NAMALWA (cell line): Measurements from ENCODE around the gene MPO.
A peak's percentile ranks its signal among the peaks of the same experiment; 100 is the strongest.

ENCODE experiments used
- DNase-seq: peaks from one replicate; pipeline ENCODE4 v3.0.0-alpha.2; 2015; ENCODE audit warnings: low spot score

Gene MPO

DNA sequence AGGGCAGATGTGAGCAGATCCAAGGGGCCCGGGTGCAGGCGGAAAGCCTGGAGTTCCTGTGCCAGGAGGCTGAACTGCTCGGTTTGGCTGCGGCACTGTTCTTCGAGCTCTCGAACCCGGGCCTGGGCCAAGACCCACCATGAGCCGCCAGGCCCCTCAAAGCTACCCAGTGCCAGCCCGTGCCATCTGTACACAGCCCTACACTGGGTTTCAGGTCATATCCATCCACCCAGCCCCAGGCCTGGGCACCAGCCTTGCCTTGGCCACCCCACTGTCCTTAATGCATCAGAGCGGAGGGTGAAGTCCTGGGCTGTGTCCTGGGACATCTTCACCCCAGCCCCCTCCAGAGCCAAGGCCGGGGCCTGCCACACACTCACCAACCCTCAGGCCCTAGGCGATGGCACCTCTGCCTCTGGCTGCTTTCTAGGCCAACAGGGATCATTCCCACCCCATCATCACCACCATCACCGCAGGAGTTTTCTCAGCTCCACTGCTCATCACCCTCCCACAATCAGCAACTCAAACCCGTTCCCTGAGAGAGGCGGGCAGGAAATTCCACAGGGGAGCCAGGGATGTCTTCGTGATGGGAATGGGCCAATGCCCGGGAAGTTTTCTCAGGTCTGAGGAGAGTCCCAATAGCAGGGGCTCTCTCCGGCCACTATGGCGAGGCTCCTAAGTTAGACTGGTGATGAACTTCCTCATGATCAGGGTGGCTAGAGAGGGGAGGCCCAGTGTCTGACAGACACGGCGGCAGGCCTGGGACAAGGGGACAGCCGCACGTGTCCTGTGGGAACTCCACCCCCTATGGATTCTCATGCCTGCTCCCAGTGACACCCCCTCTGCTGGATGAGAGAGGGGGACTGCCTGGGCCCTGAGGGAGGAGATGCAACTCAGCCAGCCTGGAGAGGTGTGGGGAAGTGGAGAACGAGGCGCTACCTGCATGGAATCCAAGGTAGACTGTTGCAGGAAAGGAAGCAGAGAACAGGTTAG lies 38.7 kb upstream of the MPO start:
- DNase-seq: no peak

DNA sequence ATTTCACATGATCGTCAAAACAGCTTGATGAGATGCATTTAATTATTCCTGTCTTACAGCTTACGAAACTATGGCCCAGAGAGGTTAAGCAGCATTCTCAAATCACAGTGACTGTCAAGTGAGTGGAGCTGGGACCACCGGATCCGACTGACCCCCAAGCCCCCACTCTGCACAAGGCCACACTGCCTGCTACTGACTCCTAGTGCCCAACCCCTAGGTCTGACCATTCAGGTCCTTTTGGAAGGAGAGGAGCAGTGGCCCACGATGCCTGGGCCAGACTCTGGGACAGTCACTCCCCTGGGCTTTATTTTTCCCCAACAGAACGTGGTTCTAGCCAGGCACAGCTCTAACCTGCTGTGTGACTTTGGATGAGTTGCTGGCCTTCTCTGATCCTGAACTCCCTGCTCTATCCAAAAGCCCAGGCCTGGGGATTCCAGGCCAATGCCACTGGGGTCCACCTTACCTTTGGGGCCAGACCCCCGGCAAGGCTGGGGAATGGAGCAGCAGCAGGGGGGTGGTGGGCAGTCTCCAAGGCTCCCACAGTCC lies 38.0 kb upstream of the MPO start:
- no peak for DNase-seq

DNA sequence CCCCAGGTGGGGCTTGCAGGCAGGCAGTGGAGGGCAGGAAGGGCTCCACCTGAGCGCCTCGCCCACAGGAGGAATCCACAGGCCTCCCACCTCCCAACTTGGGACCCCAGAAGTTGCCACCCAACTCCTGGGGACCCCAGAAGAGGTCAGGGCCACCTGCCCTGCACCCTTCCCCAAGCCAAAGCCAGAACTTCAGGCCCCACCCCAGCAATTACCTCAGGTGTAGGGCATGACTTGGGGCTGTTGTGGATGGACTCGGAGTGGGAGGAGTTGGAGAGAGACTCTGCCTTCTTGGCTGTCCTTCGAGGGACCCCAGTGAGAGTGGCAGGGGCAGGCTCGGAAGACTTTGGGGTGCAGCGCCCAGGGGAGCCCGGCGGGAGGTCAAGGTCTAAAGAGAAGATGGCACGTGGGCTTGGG lies 37.3 kb upstream of the MPO start:
- DNase-seq: no peak

DNA sequence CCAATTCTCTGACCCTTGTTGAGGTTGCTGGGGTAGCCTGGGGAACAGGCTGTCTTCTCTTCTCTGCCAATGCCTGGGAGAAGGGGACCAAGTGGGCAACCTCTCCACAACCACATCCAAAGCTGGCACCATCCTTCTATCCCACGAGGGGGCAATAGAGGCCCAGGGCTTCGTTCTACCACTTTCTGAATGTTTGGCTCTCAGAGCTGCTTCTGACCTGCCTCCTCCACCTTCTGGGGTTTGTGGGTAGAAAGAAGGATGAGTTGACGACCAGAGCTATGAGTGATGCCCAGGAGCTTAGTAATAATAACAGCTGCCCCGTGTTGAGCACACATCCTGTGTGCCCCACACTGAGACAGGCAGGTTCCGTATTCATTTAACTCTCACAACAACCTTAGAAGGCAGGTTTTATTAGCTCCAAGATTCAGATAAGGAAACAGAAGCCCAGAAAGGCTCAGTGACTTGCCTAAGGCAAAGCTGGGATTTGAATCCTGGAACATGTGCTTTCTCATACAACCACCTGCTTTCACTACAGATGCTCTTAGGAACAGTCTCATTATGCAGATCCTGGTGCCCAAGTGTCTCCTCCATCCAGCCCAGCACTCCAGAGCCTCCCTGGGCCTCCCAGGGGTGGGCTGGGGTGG lies 36.8 kb upstream of the MPO start:
- peak; percentile 92 for DNase-seq

DNA sequence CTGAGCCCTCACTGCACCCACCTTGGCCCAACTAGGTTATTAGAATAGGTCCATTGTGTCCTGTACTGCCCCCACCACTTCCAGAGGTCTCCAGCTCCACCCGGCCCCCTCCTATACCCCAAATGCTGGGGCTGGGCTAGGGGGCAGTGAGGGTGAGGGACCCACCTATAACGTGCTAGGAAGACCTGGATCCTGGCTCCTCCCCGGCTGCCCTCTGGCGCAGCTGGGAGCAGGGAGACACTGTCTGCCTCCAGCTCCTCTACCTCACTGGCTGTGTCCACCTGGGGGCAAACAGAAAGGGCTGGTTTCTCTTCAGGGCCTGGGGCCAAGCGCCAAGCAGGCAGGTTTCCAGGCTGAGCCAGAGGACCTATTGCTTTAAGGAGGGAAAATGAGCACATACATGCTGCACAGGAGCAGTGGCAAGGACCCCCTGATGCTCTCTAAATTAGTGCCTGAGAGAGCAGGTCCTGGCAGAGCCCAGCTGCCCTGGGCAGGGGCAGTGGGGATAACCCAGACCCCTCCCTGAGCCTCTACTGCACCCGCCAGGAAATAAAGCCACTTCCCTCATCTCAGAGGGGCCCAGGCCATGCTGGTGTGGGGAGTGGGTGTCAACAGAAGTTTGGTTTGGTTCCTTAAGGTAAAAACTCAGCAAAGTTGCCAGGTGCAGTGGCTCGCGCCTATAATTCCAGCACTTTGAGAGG lies 35.7 kb upstream of the MPO start:
- DNase-seq: no peak

DNA sequence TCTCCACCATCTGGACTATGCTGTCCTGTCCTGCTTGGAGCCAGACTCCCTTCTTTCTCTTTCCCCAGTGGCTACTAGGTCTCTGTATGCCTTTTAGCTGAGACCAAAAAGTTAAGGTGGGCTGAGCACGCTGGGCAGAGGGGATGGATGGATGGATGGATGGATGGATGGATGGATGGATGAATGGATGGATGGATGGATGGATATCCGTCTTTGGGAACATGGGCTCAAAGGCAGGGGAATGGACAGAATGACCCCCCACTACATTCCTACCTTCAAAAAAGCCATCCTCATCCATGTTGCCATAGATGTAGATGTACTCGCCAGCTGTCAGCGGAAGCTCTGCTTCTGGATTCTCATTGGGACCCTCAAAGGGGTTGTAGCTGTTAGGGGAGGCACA lies 35.0 kb upstream of the MPO start:
- DNase-seq: no peak

DNA sequence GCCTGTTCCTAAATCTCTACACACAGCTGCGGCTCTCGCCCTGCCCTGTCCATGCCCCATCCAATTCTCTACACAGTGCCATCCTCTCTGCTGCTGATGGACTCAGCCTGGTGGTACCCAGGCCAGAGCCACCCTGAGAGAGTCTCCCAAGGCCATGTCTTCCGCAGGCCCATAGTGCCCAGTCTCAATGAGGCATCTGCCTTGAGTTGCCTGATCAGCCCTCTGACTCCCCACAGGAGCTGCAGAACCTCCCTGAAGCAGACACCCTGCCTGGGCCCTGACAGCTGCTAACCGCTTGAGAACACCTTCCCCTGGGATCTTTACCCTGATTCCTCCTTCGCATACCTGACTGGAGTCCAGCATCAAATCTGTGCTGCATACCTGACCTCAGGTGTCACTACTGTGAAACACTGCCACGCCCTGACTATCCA lies 34.6 kb upstream of the MPO start:
- DNase-seq: no peak

DNA sequence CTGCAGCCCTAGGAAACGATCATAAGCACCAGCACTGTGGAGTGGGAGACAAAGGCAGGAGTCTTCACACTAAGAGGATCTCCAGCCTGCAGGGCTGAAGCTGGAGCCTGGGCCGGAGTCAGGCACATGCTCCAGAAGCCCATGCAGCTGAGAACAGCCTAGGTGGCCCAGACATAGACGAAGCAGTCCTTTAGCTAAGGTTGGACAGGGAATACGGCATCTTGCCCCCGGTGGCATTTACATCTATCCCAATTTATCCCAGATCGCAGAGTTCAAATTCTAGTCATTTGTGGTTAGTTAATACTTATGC lies 33.9 kb upstream of the MPO start:
- no peak for DNase-seq

DNA sequence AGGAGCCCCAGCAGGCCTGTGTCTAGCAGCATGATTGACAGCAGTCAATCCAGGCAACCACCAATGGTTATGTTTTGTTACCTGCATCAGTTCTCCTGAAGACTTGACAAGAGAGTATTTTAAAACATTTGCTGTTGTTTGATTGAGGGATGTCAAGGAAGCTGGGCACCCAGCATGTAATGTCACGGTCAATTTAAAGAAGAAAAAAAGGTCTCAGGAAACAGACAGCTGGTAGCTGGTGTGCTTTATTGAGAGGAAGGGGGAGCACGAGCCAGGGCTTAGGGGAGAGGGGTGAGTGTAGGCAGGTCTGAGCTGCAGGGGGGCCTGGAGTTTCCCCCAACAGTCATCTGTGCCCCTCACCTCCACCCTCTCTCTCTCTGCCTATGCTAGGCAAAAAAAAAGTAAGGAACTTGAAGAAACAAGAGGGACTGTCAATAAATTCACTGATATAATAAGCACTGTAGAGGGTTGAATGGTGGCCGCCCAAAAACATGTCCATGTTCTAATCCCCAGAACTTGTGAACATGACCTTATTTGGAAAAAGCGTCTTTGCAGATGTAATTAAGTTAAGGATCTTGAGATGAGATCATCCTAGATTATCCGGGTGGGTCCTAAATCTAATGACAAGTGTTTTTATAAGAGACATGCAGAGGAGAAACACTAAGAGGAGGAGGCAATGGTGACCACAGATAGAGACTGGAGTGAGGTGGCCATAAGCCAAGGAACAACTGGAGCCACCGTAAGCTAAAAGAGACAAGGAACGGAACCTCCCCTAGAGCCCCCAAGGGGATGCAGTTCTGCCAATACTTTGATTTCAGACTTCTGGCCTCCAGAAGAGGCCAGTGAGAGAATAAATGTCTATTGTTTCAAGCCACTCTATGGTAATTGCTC lies 33.3 kb upstream of the MPO start:
- DNase-seq: no peak

DNA sequence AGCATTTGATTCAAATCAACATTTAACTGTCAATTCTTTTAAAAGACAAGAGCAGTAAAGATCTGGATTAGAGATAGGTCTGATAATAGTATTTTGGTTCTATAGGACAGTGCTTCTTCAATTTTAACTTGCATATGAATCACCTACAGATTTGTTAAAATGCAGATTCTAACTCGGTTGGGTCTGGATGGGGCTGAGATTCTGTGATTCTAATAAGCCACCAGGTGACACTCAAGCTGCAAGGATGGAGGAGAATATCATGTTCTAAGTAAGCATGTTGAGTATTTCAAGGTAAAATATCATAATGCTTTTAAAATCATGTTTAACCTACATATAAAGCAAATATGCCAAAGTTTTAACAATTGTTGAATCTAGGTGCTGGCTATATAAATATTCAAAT lies 32.1 kb upstream of the MPO start:
- no peak for DNase-seq

DNA sequence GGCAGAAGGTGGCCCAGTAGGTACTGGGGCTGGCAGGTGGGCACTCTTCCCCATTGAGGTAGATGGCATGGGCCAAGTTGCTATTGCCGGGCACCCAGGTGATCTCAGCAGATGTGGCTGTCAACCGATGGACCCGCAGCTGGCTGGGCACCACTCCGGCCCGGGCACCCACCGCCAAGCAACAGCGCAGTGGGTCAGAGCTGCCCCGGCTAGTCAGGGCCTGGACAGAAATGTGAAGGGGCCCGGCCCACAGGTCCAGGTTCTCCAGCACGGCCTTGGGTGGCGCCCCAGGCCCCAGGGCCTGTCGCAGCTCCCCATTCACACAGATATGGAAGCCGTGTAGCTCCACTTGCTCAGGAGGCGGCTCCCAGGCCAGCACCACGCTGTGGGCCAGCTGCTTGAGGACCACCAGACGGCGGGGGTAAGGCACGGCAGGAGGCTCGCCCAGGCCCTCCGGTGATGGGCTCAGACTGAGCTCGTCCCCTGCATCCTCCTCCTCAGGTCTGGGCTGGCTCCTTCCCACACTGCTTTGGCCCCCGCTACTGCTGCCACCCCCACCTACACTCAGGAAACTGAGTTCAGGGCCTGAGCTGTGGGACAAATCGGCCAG lies 31.4 kb upstream of the MPO start:
- no peak for DNase-seq

DNA sequence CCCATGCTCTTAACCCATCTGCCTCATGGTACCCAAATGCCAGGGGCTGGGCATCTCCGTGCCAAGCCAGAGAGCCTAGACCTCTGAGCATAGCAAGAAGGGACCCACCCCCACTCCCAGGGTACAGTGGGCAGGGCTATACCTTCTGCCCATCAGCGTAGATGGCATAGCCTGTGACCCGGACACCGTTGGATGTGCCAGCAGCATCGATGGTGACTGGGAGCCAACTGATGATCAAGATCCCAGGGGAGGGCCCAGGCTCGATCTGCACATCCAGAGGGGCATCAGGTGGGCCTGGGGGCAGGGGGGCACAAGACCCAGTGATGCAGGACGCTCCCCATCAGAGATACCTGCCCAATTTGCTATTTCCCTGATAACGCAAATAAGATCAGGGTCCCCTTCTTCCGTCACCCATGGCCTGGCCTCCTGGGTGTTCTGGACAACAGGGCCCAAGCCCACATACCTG lies 30.7 kb upstream of the MPO start:
- DNase-seq: no peak

DNA sequence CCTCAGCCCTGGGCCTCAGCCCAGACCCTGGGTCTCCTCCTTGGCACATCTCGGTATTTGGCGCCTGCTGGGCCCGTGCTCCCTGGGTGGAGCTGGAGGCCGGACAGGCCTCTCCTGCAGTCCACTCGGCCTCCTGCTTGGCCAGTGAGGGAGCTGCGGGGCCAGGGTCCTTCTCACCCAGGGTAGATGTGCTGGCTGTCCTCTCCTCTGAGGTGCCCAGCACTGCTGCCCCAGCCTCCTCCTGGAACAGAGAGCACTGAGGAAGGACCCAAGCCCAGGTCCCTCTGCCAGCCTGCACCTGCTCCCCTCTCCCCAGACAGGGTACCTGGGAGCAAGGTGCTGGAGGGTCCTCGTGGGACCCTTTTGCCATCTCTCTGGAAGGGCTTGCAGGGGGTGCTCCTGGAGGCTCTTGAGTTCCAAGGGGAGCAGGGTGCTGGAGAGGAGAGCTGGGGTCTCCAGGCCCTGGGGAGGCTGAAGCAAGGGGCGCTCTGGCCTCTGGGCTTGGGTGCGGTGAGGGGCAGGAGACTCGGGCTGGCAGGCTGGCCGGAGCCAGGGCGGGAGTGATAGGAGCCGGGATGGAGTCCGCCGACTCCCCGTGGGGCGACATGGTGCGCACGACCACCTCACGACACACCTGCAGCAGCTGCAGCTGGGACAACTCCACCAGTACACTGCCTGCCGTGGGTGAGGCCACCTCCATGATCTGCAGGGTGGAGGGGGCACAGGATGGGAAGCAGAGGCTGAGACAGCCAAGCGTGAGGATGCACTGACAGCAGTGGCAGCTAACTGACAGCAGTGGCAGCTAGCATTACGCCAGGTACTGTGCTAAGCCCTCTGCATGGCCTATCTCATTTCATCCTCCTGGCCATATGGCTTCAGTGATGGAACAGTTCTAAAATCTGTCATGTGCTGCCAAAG lies 30.0 kb upstream of the MPO start:
- DNase-seq: no peak

DNA sequence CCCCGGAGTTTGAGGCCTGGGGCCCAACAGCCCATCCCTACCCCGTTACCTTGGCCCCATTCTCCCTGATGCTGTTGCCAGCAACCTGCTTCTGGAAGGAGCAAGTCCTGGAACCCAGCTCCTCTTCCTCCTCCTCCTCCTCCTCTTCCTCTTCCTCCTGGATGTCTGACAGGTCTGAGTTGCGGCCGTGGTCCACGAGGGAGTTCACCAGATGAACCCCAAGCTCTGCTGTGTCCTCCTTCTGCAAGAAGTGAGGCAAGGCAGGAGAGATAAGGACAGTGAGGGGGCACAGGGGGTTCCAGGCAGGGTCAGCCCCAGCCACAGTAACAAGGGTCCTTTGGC lies 29.2 kb upstream of the MPO start:
- DNase-seq: no peak

DNA sequence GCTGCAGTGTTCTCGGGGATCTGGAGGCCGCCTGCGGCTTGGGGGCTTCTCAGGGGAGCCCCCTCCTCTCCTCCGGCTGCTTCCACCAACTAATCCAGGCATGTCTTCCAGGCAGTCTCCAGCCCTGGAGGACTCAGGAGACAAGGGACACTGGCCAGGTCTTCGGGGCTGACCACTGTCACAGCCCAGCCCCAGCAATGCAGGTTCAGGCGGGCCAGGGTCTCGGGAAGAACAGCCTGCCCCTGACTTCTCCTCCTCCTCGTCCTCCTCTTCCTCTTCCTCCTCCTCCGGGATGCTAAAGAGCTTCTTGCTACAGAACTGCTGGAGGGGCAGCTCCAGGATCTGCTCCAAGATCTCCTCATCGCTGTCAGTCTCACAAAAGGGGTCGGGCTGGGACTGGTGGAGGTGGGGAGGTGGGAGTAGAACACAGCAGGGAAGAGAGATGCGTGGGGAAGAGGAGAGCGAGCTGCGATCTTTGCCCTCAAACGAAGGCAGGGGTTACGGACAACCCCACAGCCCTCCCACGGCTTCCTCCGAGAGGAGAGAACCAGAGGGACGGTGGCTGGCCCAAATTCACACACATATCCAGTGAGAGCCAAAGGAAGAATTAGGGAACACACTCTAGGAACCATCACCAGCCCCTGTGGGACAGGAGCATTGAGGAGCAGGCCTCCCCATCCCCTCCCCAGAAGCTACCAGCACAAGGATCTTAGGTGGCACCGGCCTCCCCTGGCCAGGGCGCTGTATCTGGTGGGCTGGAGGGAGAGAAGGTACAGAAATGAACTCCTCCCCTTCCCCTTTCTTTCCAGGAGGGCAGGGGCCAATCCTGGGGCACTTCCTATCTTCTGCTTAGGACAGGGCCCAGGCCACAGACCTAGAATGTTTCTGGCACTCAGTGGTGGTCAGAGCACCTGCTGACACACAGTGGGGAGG lies 28.5 kb upstream of the MPO start:
- no peak for DNase-seq

DNA sequence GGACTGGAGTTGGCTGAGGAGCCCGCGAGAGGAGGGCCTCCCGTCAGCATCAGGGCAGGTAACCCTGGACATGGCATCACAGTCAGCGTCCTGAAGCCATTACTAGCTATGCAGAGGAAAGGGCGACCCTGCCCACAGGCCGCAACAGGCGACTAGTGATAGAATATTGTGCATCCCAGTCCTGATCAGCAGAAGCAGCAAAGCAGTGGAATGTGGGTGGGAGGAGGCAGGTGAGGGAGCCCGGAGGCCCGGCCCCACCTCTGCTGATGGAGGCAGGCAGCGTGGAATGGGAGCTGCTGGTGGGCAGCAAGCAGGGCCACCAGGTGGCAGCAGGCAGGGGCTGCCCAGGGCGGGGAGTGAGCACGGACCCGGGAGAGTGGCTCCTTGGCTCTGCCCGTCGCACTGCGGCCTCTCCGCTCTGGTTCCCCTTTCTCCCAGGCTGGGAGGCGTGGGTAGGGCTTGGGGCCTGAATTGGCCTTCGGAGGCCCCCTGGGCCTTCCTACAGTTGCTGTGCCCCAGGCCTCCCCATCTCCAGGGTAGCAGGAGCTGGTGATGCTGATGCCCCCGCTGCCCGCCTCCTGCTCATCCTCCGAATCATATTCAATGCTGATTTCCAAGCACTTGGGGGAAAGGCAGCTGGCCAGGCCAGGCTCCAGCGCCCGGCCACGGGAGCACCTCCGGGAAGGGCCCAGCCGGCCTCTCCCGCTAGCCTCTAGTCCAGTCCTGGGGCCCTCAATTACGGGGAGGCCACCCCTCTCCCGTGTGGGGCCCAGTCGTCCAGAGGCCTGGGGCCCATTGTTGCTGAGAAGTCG lies 27.6 kb upstream of the MPO start:
- no peak for DNase-seq

DNA sequence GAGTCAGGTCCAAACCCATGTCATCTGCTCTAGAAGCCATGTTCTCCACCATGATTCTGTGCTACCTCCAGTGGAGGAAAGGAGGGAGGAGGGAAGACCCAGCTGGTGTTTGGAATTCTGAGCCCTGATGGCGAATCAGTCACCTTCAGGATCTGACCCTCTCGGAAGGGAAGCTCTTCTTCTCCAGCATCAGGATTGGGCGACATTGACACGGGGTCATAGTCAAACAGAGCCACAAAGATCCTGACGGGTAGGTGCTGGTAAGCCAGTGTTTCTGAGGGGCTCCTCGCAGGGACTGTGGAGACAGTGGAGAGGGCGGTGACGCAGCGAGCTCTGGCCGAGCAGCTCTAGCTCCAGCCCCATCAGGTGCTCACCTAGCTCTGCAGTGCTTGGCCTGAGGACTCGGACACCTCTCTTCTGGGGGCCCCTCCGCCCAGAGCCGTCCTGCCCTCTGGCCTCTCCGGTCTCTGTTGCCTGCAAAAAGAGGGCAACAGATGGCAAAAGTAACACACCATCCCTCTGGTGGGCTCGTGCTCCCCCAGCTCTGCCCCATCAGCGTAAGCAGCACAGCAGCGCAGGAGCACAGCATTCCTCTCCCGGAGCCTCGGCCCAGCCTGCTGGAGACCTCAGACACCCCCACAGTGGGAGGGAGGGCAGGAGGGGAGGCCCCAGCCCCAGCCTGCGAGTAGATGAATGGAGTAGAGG lies 26.9 kb upstream of the MPO start:
- no peak for DNase-seq
